Activated naive CD8-positive, alpha-beta T cell treated with anti-CD3 and anti-CD28 coated beads, Interleukin-2, amount 50 U/mL, for 24 hours (primary cell): ENCODE measurements around the gene AGBL1.

Experiments
- ATAC-seq: fragments of 150-1000 bp; cut with Tn5 transposase; one replicate; pipeline ENCODE4 v1.10.0; 2021
- DNase-seq: peaks from one replicate; pipeline ENCODE4 v3.0.0; 2021
- H3K27ac Mint-ChIP-seq: one replicate; pipeline ENCODE4 v1.8.0; 2021; ENCODE audit warnings: mild to moderate bottlenecking, mixed read lengths
- H3K27me3 Mint-ChIP-seq: one replicate; pipeline ENCODE4 v1.8.0; 2021; ENCODE audit warnings: mixed read lengths
- H3K36me3 Mint-ChIP-seq: one replicate; pipeline ENCODE4 v1.8.0; 2021; ENCODE audit warnings: low read depth, mixed read lengths
- H3K4me1 Mint-ChIP-seq: one replicate; pipeline ENCODE4 v1.8.0; 2021; ENCODE audit warnings: mixed read lengths
- H3K4me3 Mint-ChIP-seq: one replicate; pipeline ENCODE4 v1.8.0; 2021; ENCODE audit warnings: mild to moderate bottlenecking, moderate library complexity, mixed read lengths
- H3K9me3 Mint-ChIP-seq: one replicate; pipeline ENCODE4 v1.8.0; 2021; ENCODE audit warnings: mixed read lengths

The AGBL1 gene

DNA sequence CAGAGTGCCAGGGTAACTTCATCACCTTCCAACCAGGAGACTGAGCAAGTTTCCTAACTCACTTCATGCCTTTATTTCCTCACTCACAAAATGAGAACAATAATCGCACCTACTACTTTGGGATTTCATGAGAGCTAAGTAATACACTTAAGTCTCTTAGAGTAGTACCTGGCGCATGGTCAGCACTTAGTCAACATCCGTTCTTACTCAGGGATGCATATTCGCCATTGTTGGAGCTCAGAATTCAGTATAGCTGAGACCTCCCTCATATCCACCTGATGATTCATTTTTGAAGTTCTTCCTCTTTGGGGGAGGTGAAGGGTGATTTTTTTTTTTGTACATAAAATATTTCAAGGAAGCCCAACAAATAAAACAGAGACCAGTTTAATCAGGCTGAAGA, 188.2 kb downstream of the AGBL1 start:
- Mint-ChIP-seq H3K27ac (no peak overlapping the region), H3K9me3 (no peaks in the 10 kb centered on the region), H3K27me3 (peaks cover 7% of the 10 kb centered on the region), H3K4me3 (no peak overlapping the region), H3K4me1 (no peaks in the 10 kb centered on the region), H3K36me3 (no peaks in the 10 kb centered on the region)
- DNase-seq = no peak
- no peak for ATAC-seq

DNA sequence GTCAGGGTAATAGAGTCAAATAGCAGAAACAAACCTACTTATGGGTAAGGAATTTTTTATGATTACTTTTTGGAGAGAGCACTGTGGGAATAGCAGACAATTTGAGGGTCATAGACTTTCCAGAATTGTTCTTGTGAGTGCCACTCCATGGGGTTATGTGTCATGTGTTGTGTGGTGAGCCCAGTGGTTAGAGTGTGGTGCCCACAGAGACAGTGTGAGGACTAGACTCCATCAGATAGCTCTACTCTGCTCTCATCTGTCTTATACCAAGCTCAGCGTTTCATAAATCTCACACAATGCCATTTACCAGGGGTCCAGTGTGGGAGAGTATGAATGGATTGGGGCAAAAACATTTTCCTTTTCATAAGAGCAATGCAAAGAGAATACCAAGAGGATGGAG, 188.9 kb downstream of the AGBL1 start:
- no peak for DNase-seq
- no peak overlapping the region for H3K27ac Mint-ChIP-seq
- no peaks in the 10 kb centered on the region for H3K36me3 Mint-ChIP-seq
- ATAC-seq = no peak
- H3K4me1 Mint-ChIP-seq = no peaks in the 10 kb centered on the region
- H3K9me3 Mint-ChIP-seq = no peaks in the 10 kb centered on the region
- H3K4me3 Mint-ChIP-seq = no peak overlapping the region
- H3K27me3 Mint-ChIP-seq = peaks cover 7% of the 10 kb centered on the region

DNA sequence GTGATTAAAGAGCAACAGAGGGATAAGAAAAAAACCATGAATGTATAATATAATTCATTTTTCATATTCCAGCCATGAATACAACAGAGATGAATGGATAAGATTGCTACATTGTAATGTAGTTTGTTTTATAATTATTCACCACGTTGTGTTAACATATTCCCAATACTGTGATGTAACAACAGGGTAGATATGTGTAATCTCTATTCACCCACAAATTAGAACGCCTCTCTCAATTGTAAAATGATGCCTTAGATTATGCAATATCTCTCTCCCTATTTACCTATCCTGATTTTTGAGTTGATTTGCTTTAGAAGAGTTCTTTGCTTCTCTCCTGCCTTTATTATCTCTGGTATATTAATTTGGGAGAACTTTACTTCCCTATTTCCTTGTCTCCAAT, 193.6 kb downstream of the AGBL1 start:
- Mint-ChIP-seq H3K27ac (no peak overlapping the region), H3K36me3 (no peaks in the 10 kb centered on the region), H3K4me1 (no peaks in the 10 kb centered on the region), H3K9me3 (no peaks in the 10 kb centered on the region), H3K4me3 (no peak overlapping the region), H3K27me3 (peaks cover 8% of the 10 kb centered on the region)
- no peak for ATAC-seq
- no peak for DNase-seq

GRCh38 chr15:86275361-86275760, 195.7 kb downstream of the AGBL1 start:
- H3K36me3 Mint-ChIP-seq = no peaks in the 10 kb centered on the region
- no peaks in the 10 kb centered on the region for H3K9me3 Mint-ChIP-seq
- H3K27me3 Mint-ChIP-seq = peaks cover 7% of the 10 kb centered on the region
- H3K27ac Mint-ChIP-seq = no peak overlapping the region
- no peak overlapping the region for H3K4me3 Mint-ChIP-seq
- H3K4me1 Mint-ChIP-seq = no peaks in the 10 kb centered on the region
- no peak for DNase-seq
- no peak for ATAC-seq

GRCh38 chr15:86278586-86278985, 198.9 kb downstream of the AGBL1 start:
- H3K4me3 Mint-ChIP-seq = no peak overlapping the region
- H3K36me3 Mint-ChIP-seq = no peaks in the 10 kb centered on the region
- H3K27ac Mint-ChIP-seq = no peak overlapping the region

GRCh38 chr15:86284635-86285034, 205.0 kb downstream of the AGBL1 start:
- Mint-ChIP-seq H3K4me1 (no peaks in the 10 kb centered on the region), H3K4me3 (no peak overlapping the region), H3K36me3 (no peaks in the 10 kb centered on the region), H3K9me3 (no peaks in the 10 kb centered on the region), H3K27ac (no peak overlapping the region), H3K27me3 (peaks cover 2% of the 10 kb centered on the region)
- ATAC-seq (no peak), DNase-seq (no peak)

More at GRCh38 chr15:86278586-86278985, 198.9 kb downstream of the AGBL1 start:
- H3K9me3 Mint-ChIP-seq = no peaks in the 10 kb centered on the region
- DNase-seq (no peak), ATAC-seq (no peak)
- no peaks in the 10 kb centered on the region for H3K4me1 Mint-ChIP-seq
- peaks cover 2% of the 10 kb centered on the region for H3K27me3 Mint-ChIP-seq

DNA sequence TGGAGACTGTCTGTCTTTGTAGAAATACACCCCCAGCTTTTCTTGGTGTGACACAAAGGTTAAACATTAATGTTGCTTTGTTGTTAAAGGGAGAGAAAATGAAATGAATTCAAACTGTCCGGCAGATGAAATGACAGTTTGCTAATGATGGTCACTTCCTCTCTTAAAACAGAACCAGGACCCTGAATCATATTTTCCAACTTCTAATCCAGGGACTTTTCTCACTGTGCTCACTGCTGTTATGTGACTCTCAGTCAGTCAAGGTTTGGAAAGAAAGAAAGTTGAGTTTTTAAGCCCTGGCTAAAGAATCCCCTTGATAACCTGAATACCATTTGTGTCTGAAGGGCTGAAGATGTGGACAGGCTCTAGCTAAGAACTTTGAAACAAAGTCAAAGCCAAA, 215.8 kb downstream of the AGBL1 start:
- no peak for ATAC-seq
- no peak for DNase-seq
- H3K4me1 Mint-ChIP-seq = no peaks in the 10 kb centered on the region
- H3K4me3 Mint-ChIP-seq = no peak overlapping the region
- H3K36me3 Mint-ChIP-seq = no peaks in the 10 kb centered on the region
- H3K9me3 Mint-ChIP-seq = no peaks in the 10 kb centered on the region
- H3K27me3 Mint-ChIP-seq = no peaks in the 10 kb centered on the region
- no peak overlapping the region for H3K27ac Mint-ChIP-seq

- no peaks in the 10 kb centered on the region for H3K36me3 Mint-ChIP-seq
- H3K4me3 Mint-ChIP-seq = no peak overlapping the region
- no peaks in the 10 kb centered on the region for H3K9me3 Mint-ChIP-seq
- H3K4me1 Mint-ChIP-seq = no peaks in the 10 kb centered on the region
- DNase-seq (no peak), ATAC-seq (no peak)
- no peaks in the 10 kb centered on the region for H3K27me3 Mint-ChIP-seq
- no peak overlapping the region for H3K27ac Mint-ChIP-seq
Measured at GRCh38 chr15:86296769-86297168, 217.1 kb downstream of the AGBL1 start.

GRCh38 chr15:86300390-86301125, 220.9 kb downstream of the AGBL1 start:
- H3K27me3 Mint-ChIP-seq = no peaks in the 10 kb centered on the region
- no peak for ATAC-seq
- no peaks in the 10 kb centered on the region for H3K36me3 Mint-ChIP-seq
- no peaks in the 10 kb centered on the region for H3K9me3 Mint-ChIP-seq
- DNase-seq = no peak
- H3K27ac Mint-ChIP-seq = no peak overlapping the region
- H3K4me3 Mint-ChIP-seq = no peak overlapping the region
- H3K4me1 Mint-ChIP-seq = no peaks in the 10 kb centered on the region

DNA sequence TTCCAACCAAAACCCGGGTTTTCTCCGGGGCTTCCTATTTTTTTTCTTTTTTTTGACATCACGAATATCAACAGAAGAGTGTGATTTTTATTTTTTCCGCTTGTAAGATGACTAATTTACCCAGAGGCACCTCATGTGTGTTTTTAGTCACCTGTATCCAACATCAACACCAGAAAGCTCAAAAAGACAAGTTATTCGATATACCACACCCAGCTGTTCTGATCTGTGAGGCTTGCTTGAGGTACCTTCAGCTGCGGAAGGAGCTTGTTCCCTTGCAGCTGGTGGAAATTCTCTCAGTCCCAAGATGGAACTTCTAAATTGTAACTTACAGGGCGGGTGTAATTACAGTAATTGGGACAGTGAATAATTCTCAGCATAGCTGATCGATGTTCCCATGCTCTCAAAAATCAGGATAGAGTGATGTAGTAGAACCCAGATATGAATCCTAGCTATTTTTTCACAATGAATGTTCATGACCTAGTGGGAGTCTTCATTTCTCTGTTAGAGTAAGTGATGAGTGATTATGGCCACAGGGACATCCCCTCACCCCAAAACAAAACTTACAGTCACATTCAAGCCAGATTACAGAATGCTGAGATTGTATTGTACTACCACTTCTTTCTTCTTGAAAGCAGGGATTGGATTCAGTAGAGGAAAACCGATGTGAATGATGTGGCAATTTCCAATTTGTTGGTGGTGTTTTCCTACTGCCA, 232.1 kb downstream of the AGBL1 start:
- ATAC-seq = no peak
- DNase-seq = no peak
- no peaks in the 10 kb centered on the region for H3K27me3 Mint-ChIP-seq
- no peak overlapping the region for H3K27ac Mint-ChIP-seq
- no peak overlapping the region for H3K4me3 Mint-ChIP-seq
- H3K4me1 Mint-ChIP-seq = peaks cover 6% of the 10 kb centered on the region
- no peaks in the 10 kb centered on the region for H3K9me3 Mint-ChIP-seq
- no peaks in the 10 kb centered on the region for H3K36me3 Mint-ChIP-seq

DNA sequence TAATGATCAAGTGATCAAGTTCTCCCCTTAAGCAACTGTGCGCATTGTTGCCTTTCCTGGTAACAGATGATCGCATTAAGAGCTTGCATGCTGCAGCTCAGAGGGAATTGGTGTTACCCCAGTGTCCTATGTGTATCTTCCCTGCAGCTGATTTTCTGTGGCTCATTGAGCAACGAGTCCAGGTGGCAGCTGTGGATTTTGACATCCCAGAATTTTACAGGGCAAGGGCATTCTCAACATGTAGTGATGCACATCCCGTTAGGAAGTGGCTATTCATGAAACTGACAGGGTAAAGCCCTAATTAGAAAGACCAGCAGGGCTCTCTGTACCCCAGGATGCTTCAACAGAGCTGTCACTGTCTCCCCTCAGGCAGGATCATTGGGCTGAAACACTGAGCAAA, 232.8 kb downstream of the AGBL1 start:
- ATAC-seq (no peak), DNase-seq (no peak)
- H3K9me3 Mint-ChIP-seq = no peaks in the 10 kb centered on the region
- peaks cover 6% of the 10 kb centered on the region for H3K4me1 Mint-ChIP-seq
- H3K36me3 Mint-ChIP-seq = no peaks in the 10 kb centered on the region
- H3K27me3 Mint-ChIP-seq = peaks cover 6% of the 10 kb centered on the region
- no peak overlapping the region for H3K4me3 Mint-ChIP-seq
- H3K27ac Mint-ChIP-seq = no peak overlapping the region

DNA sequence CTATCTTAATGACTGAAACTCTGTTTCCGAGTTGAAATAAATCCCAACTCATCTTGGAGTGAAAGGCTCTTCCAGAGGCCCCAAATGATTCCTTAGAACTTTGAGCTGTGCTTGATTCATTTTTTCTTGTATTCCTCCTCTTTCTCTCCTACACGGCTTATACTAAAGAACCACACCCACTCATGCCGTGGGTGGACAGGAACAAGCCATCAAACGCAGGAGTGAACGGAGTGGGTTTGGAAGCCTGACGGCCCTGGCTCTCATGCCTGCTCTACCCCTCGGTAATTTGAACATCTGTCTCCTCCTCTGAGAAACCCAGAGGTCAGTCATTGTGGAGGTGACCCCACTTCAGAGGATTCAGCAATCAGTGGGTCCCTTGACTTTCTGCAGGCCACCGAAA, 236.5 kb downstream of the AGBL1 start:
- Mint-ChIP-seq H3K4me1 (peaks cover 6% of the 10 kb centered on the region), H3K9me3 (peaks cover 12% of the 10 kb centered on the region), H3K4me3 (no peak overlapping the region), H3K27me3 (peaks cover 10% of the 10 kb centered on the region), H3K27ac (no peak overlapping the region), H3K36me3 (no peaks in the 10 kb centered on the region)
- DNase-seq (no peak), ATAC-seq (no peak)

DNA sequence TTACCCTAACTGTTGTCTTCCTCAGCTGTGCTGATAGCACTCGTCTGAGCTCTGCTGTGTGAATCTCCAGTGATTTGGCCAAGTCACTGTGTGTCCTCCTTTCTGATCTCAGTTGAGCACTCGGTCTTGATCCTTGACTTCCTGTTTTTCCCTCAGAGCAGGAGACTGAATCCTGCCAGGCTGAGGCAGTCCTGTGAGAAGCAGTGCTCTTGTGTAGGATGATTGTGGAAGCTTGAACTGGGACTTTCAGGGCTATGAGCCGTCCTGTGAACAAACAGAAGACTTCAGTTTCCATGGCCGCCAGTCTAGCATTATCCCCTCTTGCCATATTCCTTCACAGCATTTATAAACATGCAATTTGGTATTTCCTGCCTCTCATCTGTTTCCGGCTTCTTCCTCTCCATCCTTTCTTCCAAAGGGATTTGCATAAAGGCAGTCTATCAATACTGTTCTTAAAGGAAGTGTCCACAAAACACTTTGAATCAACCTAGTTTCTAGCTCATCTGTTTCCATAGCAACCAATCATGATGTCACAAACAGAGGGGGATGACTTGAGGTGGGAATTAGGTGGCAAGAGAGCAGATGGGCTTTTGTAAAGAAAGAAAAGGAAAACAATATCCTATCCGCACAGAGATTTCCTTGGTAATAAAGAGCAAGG, 237.2 kb downstream of the AGBL1 start:
- Mint-ChIP-seq H3K27me3 (peaks cover 10% of the 10 kb centered on the region), H3K9me3 (peaks cover 12% of the 10 kb centered on the region), H3K36me3 (no peaks in the 10 kb centered on the region), H3K4me3 (no peak overlapping the region), H3K4me1 (peaks cover 6% of the 10 kb centered on the region), H3K27ac (no peak overlapping the region)
- ATAC-seq = no peak
- no peak for DNase-seq

DNA sequence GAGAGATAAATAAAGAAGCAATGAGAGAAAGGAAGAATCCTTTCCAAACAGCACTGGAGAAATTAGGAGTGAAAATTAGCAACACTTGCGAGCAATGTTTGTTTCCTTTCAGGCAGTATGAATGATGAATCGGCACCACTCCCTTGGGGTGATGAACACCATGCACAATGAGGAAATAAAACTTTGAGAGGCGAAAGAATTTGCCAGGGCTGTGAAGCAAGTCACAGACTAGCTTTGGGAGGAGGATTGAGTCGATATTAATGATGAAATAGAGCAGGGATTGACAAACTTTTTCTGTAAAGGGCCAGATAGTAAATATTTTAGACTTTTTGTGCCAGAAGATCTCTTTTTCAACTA, 237.7 kb downstream of the AGBL1 start:
- Mint-ChIP-seq H3K4me1 (peaks cover 6% of the 10 kb centered on the region), H3K27me3 (peaks cover 10% of the 10 kb centered on the region), H3K4me3 (no peak overlapping the region), H3K27ac (no peak overlapping the region), H3K36me3 (no peaks in the 10 kb centered on the region), H3K9me3 (peaks cover 12% of the 10 kb centered on the region)
- DNase-seq (no peak), ATAC-seq (no peak)

- DNase-seq = no peak
- H3K36me3 Mint-ChIP-seq = no peaks in the 10 kb centered on the region
- H3K27ac Mint-ChIP-seq = no peak overlapping the region
- no peak for ATAC-seq
- peaks cover 9% of the 10 kb centered on the region for H3K27me3 Mint-ChIP-seq
- H3K4me3 Mint-ChIP-seq = no peak overlapping the region
- no peaks in the 10 kb centered on the region for H3K4me1 Mint-ChIP-seq
- H3K9me3 Mint-ChIP-seq = peaks cover 17% of the 10 kb centered on the region
Measured at GRCh38 chr15:86322629-86323028, 243.0 kb downstream of the AGBL1 start.
